ENCODE data around the gene SPPL2B. TPM values are rescaled to one million over a fixed set of nuclear protein-coding genes. Genes with fewer than 3 reads are reported as not detected.

Gene SPPL2B
- total RNA-seq, 1 experiment from 2014 or later, result 56.0 TPM

DNA sequence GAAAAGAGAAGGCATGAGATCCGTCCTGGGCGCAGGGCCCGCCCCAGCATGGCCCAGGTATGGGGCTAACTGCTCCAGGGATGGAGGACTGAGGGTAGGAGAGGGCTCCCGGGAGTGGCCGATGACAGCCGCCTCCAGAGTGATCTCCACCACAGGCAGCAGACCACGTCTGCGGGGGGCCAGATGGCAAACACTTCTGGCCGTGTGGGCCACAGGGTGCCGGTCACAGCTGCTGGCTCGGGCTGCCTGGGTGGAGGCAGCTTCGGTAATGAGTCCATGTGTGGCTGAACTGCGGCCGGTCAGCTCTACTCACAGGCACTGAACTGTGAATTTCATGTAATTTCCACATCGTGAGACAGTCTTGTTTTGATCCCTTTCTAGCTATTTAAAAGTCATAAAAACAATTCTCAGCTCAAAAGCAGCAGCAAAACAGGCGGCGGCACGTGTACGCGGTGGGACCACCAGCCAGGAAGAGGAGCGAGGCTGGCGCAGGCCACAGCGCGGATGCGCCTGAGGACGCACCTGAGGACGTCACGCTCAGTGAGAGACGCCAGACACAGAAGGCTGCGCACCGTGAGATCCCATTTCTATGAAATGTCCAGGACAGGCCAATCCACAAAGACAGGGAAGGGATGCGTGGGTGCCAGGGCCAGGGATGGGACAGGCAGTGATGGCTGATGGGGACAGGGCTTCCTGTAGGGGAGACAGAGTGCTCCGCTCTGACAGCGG lies 4.1 kb upstream of the SPPL2B start:
- intact Hi-C loops (cut with micrococcal nuclease; ENCODE audit: unreplicated experiment), result no loop called here
- TF ChIP-seq CTCF (IDR thresholded peaks at IDR 0.05; ENCODE audit: unreplicated experiment), result no peak
- CTCF ChIA-PET, result no interaction called here
- no peaks in the 10 kb centered on the region for H3K9me3 Mint-ChIP-seq (ENCODE audit: low read depth, unreplicated experiment)
- no peak overlapping the region for H3K4me3 Mint-ChIP-seq (ENCODE audit: low read depth, unreplicated experiment)
- no peak overlapping the region for H3K27ac Mint-ChIP-seq (ENCODE audit: unreplicated experiment)
- no peak for DNase-seq
- H3K4me1 Mint-ChIP-seq (ENCODE audit: low read depth, unreplicated experiment), result peaks cover 3% of the 10 kb centered on the region
- no peaks in the 10 kb centered on the region for H3K27me3 Mint-ChIP-seq (ENCODE audit: unreplicated experiment)
- peaks cover 45% of the 10 kb centered on the region for H3K36me3 Mint-ChIP-seq (ENCODE audit: insufficient read depth, unreplicated experiment)
- BruUV-seq (replicated peaks), result no TSS peak

GRCh38 chr19:2325281-2326046 lies 3.0 kb upstream of the SPPL2B start:
- H3K27ac Mint-ChIP-seq (ENCODE audit: unreplicated experiment), result no peak overlapping the region
- H3K4me3 Mint-ChIP-seq (ENCODE audit: low read depth, unreplicated experiment), result no peak overlapping the region
- H3K36me3 Mint-ChIP-seq (ENCODE audit: insufficient read depth, unreplicated experiment), result peaks cover 55% of the 10 kb centered on the region
- peaks cover 14% of the 10 kb centered on the region for H3K4me1 Mint-ChIP-seq (ENCODE audit: low read depth, unreplicated experiment)
- TF ChIP-seq CTCF (IDR thresholded peaks at IDR 0.05; ENCODE audit: unreplicated experiment), result no peak
- CTCF ChIA-PET, result no interaction called here
- no peaks in the 10 kb centered on the region for H3K9me3 Mint-ChIP-seq (ENCODE audit: low read depth, unreplicated experiment)
- intact Hi-C loops (cut with micrococcal nuclease; ENCODE audit: unreplicated experiment), result no loop called here
- BruUV-seq (replicated peaks), result no TSS peak
- no peaks in the 10 kb centered on the region for H3K27me3 Mint-ChIP-seq (ENCODE audit: unreplicated experiment)
- DNase-seq, result no peak

DNA sequence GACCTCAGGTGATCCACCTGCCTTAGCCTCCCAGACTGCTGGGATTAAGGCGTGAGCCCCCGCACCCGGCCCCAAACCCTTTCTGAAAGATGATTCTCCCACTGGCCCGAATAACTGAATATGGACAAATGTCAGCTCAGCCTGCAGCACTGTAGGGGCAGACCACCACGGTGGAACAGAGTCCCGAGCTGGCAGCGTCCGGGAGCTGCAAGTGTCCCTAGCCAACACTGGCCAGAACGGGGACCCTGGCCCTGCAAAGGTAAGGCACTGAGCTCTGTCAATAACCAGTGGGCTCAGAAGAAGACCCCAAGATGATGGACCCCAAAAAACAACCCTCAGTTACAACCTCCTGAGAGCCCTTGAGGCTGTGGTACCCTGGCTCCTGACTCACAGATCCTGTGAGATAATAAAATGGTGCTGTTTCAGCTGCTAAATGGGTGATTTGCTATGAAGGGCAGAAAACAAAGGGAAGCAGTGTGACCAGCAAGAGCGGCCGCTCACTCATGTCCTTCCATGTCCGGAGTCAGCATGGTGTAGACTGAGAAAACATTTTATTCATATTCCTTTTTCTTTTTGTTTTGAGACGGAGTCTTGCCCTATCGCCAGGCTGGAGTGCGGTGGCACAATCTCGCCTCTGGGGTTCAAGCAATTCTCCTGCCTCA lies 1.7 kb upstream of the SPPL2B start:
- Mint-ChIP-seq H3K9me3 (ENCODE audit: low read depth, unreplicated experiment) (no peaks in the 10 kb centered on the region), H3K27me3 (ENCODE audit: unreplicated experiment) (no peaks in the 10 kb centered on the region), H3K4me3 (ENCODE audit: low read depth, unreplicated experiment) (peak overlapping the region; percentile 83), H3K27ac (ENCODE audit: unreplicated experiment) (no peak overlapping the region), H3K36me3 (ENCODE audit: insufficient read depth, unreplicated experiment) (peaks cover 58% of the 10 kb centered on the region), H3K4me1 (ENCODE audit: low read depth, unreplicated experiment) (peaks cover 19% of the 10 kb centered on the region)
- CTCF ChIA-PET, result no interaction called here
- BruUV-seq (replicated peaks), result no TSS peak
- no peak for TF ChIP-seq CTCF (IDR thresholded peaks at IDR 0.05; ENCODE audit: unreplicated experiment)
- intact Hi-C loops (cut with micrococcal nuclease; ENCODE audit: unreplicated experiment), result no loop called here
- DNase-seq, result no peak

DNA sequence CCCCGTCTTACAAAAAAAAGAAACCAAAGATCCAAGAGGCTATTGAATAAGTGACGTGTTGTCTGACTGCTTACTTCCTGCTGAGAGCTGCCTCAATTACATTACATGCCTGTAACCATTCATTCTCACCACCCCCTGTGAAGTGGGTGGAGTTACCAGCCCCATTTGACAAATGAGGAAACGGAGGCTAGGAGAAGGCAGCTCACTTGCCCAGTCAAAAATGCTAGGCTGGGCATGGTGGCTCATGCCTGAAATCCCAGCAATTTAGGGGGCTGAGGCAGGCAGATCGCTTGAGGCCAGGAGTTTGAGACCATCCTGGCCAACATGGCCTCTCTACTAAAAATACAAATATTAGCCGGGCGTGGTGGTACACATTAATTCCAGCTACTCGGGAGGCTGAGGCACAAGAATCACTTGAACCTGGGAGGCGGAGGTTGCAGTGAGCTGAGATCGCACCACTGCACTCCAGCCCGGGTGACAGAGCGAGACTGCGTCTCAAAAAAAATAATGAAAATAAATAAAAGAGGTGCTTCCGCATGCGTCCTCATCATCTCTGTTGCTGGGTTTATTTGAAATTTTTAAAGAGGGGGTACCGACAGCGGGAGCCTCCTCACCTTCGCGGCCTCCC lies 597 bp upstream of the SPPL2B start:
- Mint-ChIP-seq H3K27me3 (ENCODE audit: unreplicated experiment) (no peaks in the 10 kb centered on the region), H3K27ac (ENCODE audit: unreplicated experiment) (peak overlapping the region; percentile 61), H3K9me3 (ENCODE audit: low read depth, unreplicated experiment) (no peaks in the 10 kb centered on the region), H3K4me1 (ENCODE audit: low read depth, unreplicated experiment) (peaks cover 19% of the 10 kb centered on the region), H3K4me3 (ENCODE audit: low read depth, unreplicated experiment) (peak overlapping the region; percentile 83), H3K36me3 (ENCODE audit: insufficient read depth, unreplicated experiment) (peaks cover 56% of the 10 kb centered on the region)
- TF ChIP-seq CTCF (IDR thresholded peaks at IDR 0.05; ENCODE audit: unreplicated experiment), result no peak
- CTCF ChIA-PET, result no interaction called here
- DNase-seq, result peak; percentile 41
- intact Hi-C loops (cut with micrococcal nuclease; ENCODE audit: unreplicated experiment), result no loop called here
- BruUV-seq (replicated peaks), result TSS peak; percentile 84
